HEK293T (cell line): ENCODE measurements around the gene CCDC169.

Experiments
- ARNT ChIP-seq: fragments of 450-650 bp; IDR thresholded peaks from 2 replicates; pipeline ENCODE4 v1.6.1; 2017; ENCODE audit warnings: mild to moderate bottlenecking
- HDGF ChIP-seq: fragments of 450-650 bp; IDR thresholded peaks from 2 replicates; pipeline ENCODE4 v1.6.1; 2017; ENCODE audit warnings: antibody characterized with exemption, borderline replicate concordance
- SP1 ChIP-seq: fragments of 450-650 bp; IDR thresholded peaks from 2 replicates; pipeline ENCODE4 v1.6.1; 2017

- TF ChIP-seq HDGF (no peak), SP1 (no peak), ARNT (no peak)
Measured at GRCh38 chr13:36342715-36343114, 45.1 kb upstream of the CCDC169 start.
